SU-DHL-6 (cell line): ENCODE results near the gene NFYC.

ENCODE experiments used
- H2AFZ ChIP-seq: fragments of 200-600 bp; sonication (generic); 2 replicates; pipeline ENCODE4 v1.6.1; 2014; ENCODE audit warnings: low read depth, mild to moderate bottlenecking, moderate library complexity, mixed read lengths, antibody characterized with exemption, low read length; ENCODE audit not compliant: severe bottlenecking
- H3F3A ChIP-seq: fragments of 200-600 bp; shearing (Covaris generic); 2 replicates; pipeline ENCODE4 v1.6.0; 2016; ENCODE audit warnings: antibody characterized with exemption, mild to moderate bottlenecking; ENCODE audit not compliant: insufficient read depth
- H3K27ac ChIP-seq: fragments of 200-600 bp; sonication (generic); 2 replicates; pipeline ENCODE4 v1.5.1; 2016; ENCODE audit warnings: low read depth, mild to moderate bottlenecking, low read length, moderate library complexity, mixed read lengths
- H3K27me3 ChIP-seq: fragments of 200-600 bp; sonication (generic), shearing (Covaris generic); 2 replicates; pipeline ENCODE4 v1.6.0; 2014; ENCODE audit warnings: mild to moderate bottlenecking, low read length
- H3K36me3 ChIP-seq: fragments of 200-600 bp; sonication (generic); 2 replicates; pipeline ENCODE4 v1.6.1; 2014; ENCODE audit warnings: mild to moderate bottlenecking, low read length, mixed read lengths
- H3K4me2 ChIP-seq: fragments of 300-600, 200-600 bp; shearing (Covaris generic), sonication (generic); 2 replicates; pipeline ENCODE4 v1.6.0; 2014; ENCODE audit warnings: low read length, low read depth, mild to moderate bottlenecking; ENCODE audit not compliant: poor library complexity, severe bottlenecking
- H3K4me3 ChIP-seq: fragments of 200-600 bp; sonication (generic); 2 replicates; pipeline ENCODE4 v1.5.1; 2014; ENCODE audit warnings: antibody characterized with exemption, low read length, mild to moderate bottlenecking, mixed read lengths; ENCODE audit not compliant: insufficient read depth, poor library complexity, severe bottlenecking
- H3K79me2 ChIP-seq: fragments of 200-600 bp; sonication (generic); 2 replicates; pipeline ENCODE4 v1.6.1; 2014; ENCODE audit warnings: mild to moderate bottlenecking, low read length, moderate library complexity; ENCODE audit not compliant: insufficient read depth
- H3K9ac ChIP-seq: fragments of 200-600 bp; sonication (generic); 2 replicates; pipeline ENCODE4 v1.7.0; 2014; ENCODE audit warnings: mild to moderate bottlenecking, low read length
- H3K9me2 ChIP-seq: fragments of 200-600 bp; sonication (generic); replicated peaks from 2 replicates; pipeline ENCODE4 v1.6.1; 2014; ENCODE audit warnings: low read length; ENCODE audit not compliant: insufficient read depth
- H3K9me3 ChIP-seq: fragments of 200-600 bp; sonication (generic); 2 replicates; pipeline ENCODE4 v1.6.1; 2014; ENCODE audit warnings: low read length, mixed read lengths; ENCODE audit not compliant: insufficient read depth
- H4K20me1 ChIP-seq: fragments of 200-600 bp; sonication (generic); 2 replicates; pipeline ENCODE4 v1.6.1; 2014; ENCODE audit warnings: low read depth, mild to moderate bottlenecking, antibody characterized with exemption, low read length, moderate library complexity, mixed read lengths
- CTCF ChIP-seq: fragments of 200-600 bp; sonication (generic); IDR thresholded peaks from one replicate; pipeline ENCODE4 v1.5.1; 2017; ENCODE audit warnings: antibody characterized with exemption, mild to moderate bottlenecking, low read length, moderate library complexity; ENCODE audit not compliant: insufficient read depth, poor library complexity, severe bottlenecking
- EZH2phosphoT487 ChIP-seq: fragments of 200-600 bp; sonication (generic), shearing (Covaris generic); conservative IDR thresholded peaks from 2 replicates; pipeline ENCODE4 v1.6.1; 2018; ENCODE audit warnings: mild to moderate bottlenecking, antibody characterized with exemption, low read length, moderate library complexity, mixed read lengths

The NFYC gene

DNA sequence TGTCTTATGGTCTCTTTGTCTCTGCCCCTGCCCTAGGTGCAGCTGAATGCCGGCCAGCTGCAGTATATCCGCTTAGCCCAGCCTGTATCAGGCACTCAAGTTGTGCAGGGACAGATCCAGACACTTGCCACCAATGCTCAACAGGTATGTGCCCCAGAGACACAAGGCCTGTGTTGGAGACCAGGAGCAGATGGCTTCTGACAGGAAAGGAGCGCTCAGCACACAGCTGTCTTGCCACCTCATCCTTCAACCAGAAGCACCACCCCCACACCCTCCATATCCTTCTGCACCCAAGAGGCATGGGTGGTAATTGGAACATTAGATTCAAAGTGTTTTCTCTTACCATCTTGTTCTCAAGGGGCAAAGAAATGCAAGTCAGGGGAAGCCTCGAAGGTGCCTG lies 75.1 kb downstream of the NFYC start:
- Histone ChIP-seq H3K9ac (no peak overlapping the region), H3K9me3 (no peaks in the 10 kb centered on the region), H3K4me2 (no peak overlapping the region), H2AFZ (no peak overlapping the region), H3K27ac (no peak overlapping the region), H3K4me3 (no peak overlapping the region), H4K20me1 (no peaks in the 10 kb centered on the region), H3K36me3 (peaks cover 8% of the 10 kb centered on the region; the same call in 1 of the 2 replicates), H3F3A (no peaks in the 10 kb centered on the region), H3K9me2 (no peaks in the 10 kb centered on the region), H3K27me3 (no peaks in the 10 kb centered on the region), H3K79me2 (no peaks in the 10 kb centered on the region)
- TF ChIP-seq EZH2phosphoT487 (no peak), CTCF (no peak)

DNA sequence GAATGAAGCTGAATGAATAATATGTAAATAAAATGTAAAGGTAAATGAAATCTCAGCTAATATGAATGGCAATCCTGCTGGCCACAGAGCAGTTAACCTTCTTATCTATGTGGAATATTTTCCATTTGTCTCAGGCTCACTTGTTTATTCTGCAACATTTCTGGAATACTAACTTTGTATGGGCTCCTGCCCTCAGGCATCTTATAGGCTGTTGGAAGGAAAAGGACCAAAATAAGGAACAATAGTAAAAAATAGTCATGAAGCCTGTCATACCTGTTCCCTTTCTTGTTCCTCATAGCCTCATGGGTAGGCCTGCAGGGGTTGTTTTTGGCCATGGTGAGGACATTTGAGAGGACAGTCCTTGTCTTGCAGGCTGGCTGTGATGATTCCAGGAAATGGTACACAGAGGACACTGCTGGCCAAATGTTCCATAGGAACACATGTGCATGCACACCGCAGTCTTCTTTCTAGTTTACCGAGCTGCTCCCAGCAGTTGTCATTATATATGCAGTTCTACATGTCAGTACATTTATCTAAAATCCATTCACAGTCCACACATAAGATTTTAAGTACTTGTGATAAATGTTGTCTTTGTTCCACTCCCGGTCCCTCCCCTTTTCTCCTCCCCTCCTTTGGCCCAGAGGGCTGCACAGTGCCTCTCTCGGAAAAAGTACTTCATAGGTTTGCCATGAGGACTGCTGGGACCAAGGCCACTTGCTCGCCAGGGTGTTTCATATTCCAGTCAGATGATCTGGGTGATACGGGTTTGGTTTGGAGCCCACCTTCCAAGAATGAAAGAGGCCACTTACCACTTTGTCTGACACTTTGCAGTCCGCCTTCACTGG lies 76.9 kb downstream of the NFYC start:
- Histone ChIP-seq H4K20me1 (no peaks in the 10 kb centered on the region), H3K27ac (no peak overlapping the region), H3F3A (no peaks in the 10 kb centered on the region; the same call in 1 of the 2 replicates), H3K9me3 (no peaks in the 10 kb centered on the region), H2AFZ (no peak overlapping the region), H3K36me3 (peaks cover 8% of the 10 kb centered on the region; the same call in 1 of the 2 replicates), H3K9me2 (no peaks in the 10 kb centered on the region), H3K4me3 (no peak overlapping the region), H3K27me3 (no peaks in the 10 kb centered on the region), H3K9ac (no peak overlapping the region), H3K4me2 (no peak overlapping the region), H3K79me2 (no peaks in the 10 kb centered on the region)
- TF ChIP-seq EZH2phosphoT487 (no peak), CTCF (no peak)

- Histone ChIP-seq H3K4me3 (no peak overlapping the region), H3K9ac (no peak overlapping the region), H3K36me3 (0 out of 2 replicates have a peak, but pooled peaks cover 8% of the 10 kb centered on the region), H3F3A (no peaks in the 10 kb centered on the region; the same call in 1 of the 2 replicates), H4K20me1 (no peaks in the 10 kb centered on the region), H2AFZ (no peak overlapping the region), H3K27ac (no peak overlapping the region), H3K4me2 (no peak overlapping the region), H3K79me2 (no peaks in the 10 kb centered on the region), H3K9me2 (no peaks in the 10 kb centered on the region), H3K9me3 (no peaks in the 10 kb centered on the region), H3K27me3 (no peaks in the 10 kb centered on the region)
- TF ChIP-seq CTCF (no peak), EZH2phosphoT487 (no peak)
Observed at GRCh38 chr1:40769815-40770214, 78.3 kb downstream of the NFYC start.
